Measurements from ENCODE around the gene OSBP2.

OSBP2 gene

GRCh38 chr22:30906411-30906810 is 211.7 kb downstream of the OSBP2 start:
- no peak overlapping the region for H3K4me3 ChIP-seq (ENCODE audit: low read length, poor library complexity, severe bottlenecking)
- no peak overlapping the region for H3K9ac ChIP-seq (ENCODE audit: low read depth, low read length, poor library complexity, severe bottlenecking)
- no peaks in the 10 kb centered on the region for H3K4me1 ChIP-seq (ENCODE audit: insufficient read depth, low read length, poor library complexity, severe bottlenecking)
- H3K27me3 ChIP-seq (ENCODE audit: insufficient read depth, low read length, poor library complexity, severe bottlenecking) = no peaks in the 10 kb centered on the region
- no peaks in the 10 kb centered on the region for H3K79me2 ChIP-seq (ENCODE audit: insufficient read depth, low read length)
- no peak overlapping the region for H2AFZ ChIP-seq (ENCODE audit: low read length)
- H3K4me2 ChIP-seq (ENCODE audit: low read depth, low read length, poor library complexity, severe bottlenecking) = no peak overlapping the region
- H3K36me3 ChIP-seq (ENCODE audit: insufficient read depth, low read length) = no peaks in the 10 kb centered on the region
- H4K20me1 ChIP-seq (ENCODE audit: insufficient read depth, low read length, poor library complexity, severe bottlenecking) = no peaks in the 10 kb centered on the region
- H3K9me3 ChIP-seq (ENCODE audit: insufficient read depth, low read depth, low read length) = no peaks in the 10 kb centered on the region
- TF ChIP-seq EZH2phosphoT487 (IDR thresholded peaks at IDR 0.05; ENCODE audit: borderline replicate concordance) = no peak
- TF ChIP-seq, protein P1, sequence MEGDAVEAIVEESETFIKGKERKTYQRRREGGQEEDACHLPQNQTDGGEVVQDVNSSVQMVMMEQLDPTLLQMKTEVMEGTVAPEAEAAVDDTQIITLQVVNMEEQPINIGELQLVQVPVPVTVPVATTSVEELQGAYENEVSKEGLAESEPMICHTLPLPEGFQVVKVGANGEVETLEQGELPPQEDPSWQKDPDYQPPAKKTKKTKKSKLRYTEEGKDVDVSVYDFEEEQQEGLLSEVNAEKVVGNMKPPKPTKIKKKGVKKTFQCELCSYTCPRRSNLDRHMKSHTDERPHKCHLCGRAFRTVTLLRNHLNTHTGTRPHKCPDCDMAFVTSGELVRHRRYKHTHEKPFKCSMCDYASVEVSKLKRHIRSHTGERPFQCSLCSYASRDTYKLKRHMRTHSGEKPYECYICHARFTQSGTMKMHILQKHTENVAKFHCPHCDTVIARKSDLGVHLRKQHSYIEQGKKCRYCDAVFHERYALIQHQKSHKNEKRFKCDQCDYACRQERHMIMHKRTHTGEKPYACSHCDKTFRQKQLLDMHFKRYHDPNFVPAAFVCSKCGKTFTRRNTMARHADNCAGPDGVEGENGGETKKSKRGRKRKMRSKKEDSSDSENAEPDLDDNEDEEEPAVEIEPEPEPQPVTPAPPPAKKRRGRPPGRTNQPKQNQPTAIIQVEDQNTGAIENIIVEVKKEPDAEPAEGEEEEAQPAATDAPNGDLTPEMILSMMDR (conservative IDR thresholded peaks at IDR 0.05; ENCODE audit: low read length) = no peak
- no peaks in the 10 kb centered on the region for H3K9me2 ChIP-seq (replicated peaks; ENCODE audit: low read depth, low read length)
- no peaks in the 10 kb centered on the region for H3F3A ChIP-seq (ENCODE audit: low read depth)

GRCh38 chr22:30906946-30907345 is 212.3 kb downstream of the OSBP2 start:
- H3K9ac ChIP-seq (ENCODE audit: low read depth, low read length, poor library complexity, severe bottlenecking) = no peak overlapping the region
- H3K9me3 ChIP-seq (ENCODE audit: insufficient read depth, low read depth, low read length) = no peaks in the 10 kb centered on the region
- no peaks in the 10 kb centered on the region for H3K27me3 ChIP-seq (ENCODE audit: insufficient read depth, low read length, poor library complexity, severe bottlenecking)
- no peak overlapping the region for H3K4me2 ChIP-seq (ENCODE audit: low read depth, low read length, poor library complexity, severe bottlenecking)
- H3F3A ChIP-seq (ENCODE audit: low read depth) = no peaks in the 10 kb centered on the region
- no peaks in the 10 kb centered on the region for H3K9me2 ChIP-seq (replicated peaks; ENCODE audit: low read depth, low read length)
- H3K36me3 ChIP-seq (ENCODE audit: insufficient read depth, low read length) = no peaks in the 10 kb centered on the region
- no peak overlapping the region for H2AFZ ChIP-seq (ENCODE audit: low read length)
- H3K79me2 ChIP-seq (ENCODE audit: insufficient read depth, low read length) = no peaks in the 10 kb centered on the region
- no peaks in the 10 kb centered on the region for H4K20me1 ChIP-seq (ENCODE audit: insufficient read depth, low read length, poor library complexity, severe bottlenecking)
- TF ChIP-seq EZH2phosphoT487 (IDR thresholded peaks at IDR 0.05; ENCODE audit: borderline replicate concordance) = no peak
- TF ChIP-seq, protein P1 (conservative IDR thresholded peaks at IDR 0.05; ENCODE audit: low read length) = no peak
- H3K4me3 ChIP-seq (ENCODE audit: low read length, poor library complexity, severe bottlenecking) = no peak overlapping the region
- no peaks in the 10 kb centered on the region for H3K4me1 ChIP-seq (ENCODE audit: insufficient read depth, low read length, poor library complexity, severe bottlenecking)

- no peak overlapping the region for H3K4me3 ChIP-seq (ENCODE audit: low read length, poor library complexity, severe bottlenecking)
- no peak overlapping the region for H2AFZ ChIP-seq (ENCODE audit: low read length)
- H3F3A ChIP-seq (ENCODE audit: low read depth) = no peaks in the 10 kb centered on the region
- H3K27me3 ChIP-seq (ENCODE audit: insufficient read depth, low read length, poor library complexity, severe bottlenecking) = no peaks in the 10 kb centered on the region
- H3K9ac ChIP-seq (ENCODE audit: low read depth, low read length, poor library complexity, severe bottlenecking) = no peak overlapping the region
- H4K20me1 ChIP-seq (ENCODE audit: insufficient read depth, low read length, poor library complexity, severe bottlenecking) = no peaks in the 10 kb centered on the region
- H3K9me3 ChIP-seq (ENCODE audit: insufficient read depth, low read depth, low read length) = no peaks in the 10 kb centered on the region
- no peak overlapping the region for H3K4me2 ChIP-seq (ENCODE audit: low read depth, low read length, poor library complexity, severe bottlenecking)
- H3K9me2 ChIP-seq (replicated peaks; ENCODE audit: low read depth, low read length) = no peaks in the 10 kb centered on the region
- no peaks in the 10 kb centered on the region for H3K4me1 ChIP-seq (ENCODE audit: insufficient read depth, low read length, poor library complexity, severe bottlenecking)
- no peak for TF ChIP-seq EZH2phosphoT487 (IDR thresholded peaks at IDR 0.05; ENCODE audit: borderline replicate concordance)
- TF ChIP-seq, protein P1 (conservative IDR thresholded peaks at IDR 0.05; ENCODE audit: low read length) = no peak
- no peaks in the 10 kb centered on the region for H3K36me3 ChIP-seq (ENCODE audit: insufficient read depth, low read length)
- no peaks in the 10 kb centered on the region for H3K79me2 ChIP-seq (ENCODE audit: insufficient read depth, low read length)
Observed at GRCh38 chr22:30908051-30908461, 213.4 kb downstream of the OSBP2 start.

Data from Loucy (cell line).